NB4 (cell line): ENCODE results near the gene PDX1.

Source experiments
- CTCF ChIP-seq: IDR thresholded peaks from one replicate; pipeline ENCODE4 v1.5.1; 2012; ENCODE audit warnings: low read depth, low read length
- POLR2A ChIP-seq: IDR thresholded peaks from 2 replicates; pipeline ENCODE4 v1.6.1; 2011; ENCODE audit warnings: mild to moderate bottlenecking; ENCODE audit not compliant: insufficient read length; ENCODE audit errors: extremely low read depth
- TF ChIP-seq, protein P1 (sequence below): IDR thresholded peaks from 2 replicates; pipeline ENCODE4 v1.6.1; 2011; ENCODE audit warnings: low read depth, low read length

GRCh38 chr13:27954406-27954851, 34.6 kb downstream of the PDX1 start:
- TF ChIP-seq CTCF: no peak
- TF ChIP-seq, protein P1, sequence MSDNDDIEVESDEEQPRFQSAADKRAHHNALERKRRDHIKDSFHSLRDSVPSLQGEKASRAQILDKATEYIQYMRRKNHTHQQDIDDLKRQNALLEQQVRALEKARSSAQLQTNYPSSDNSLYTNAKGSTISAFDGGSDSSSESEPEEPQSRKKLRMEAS: no peak
- TF ChIP-seq POLR2A: no peak
